GM12878 (cell line): ENCODE data around the gene NUDT5. TPM values are rescaled to one million over a fixed set of nuclear protein-coding genes. Genes with fewer than 3 reads are reported as not detected.

Experiments
- ATAC-seq: fragments of 200-7000 bp; cut with Tn5 transposase; 3 replicates; pipeline ENCODE4 v1.9.1; 2020; ENCODE audit warnings: mild to moderate bottlenecking, moderate library complexity
- BruUV-seq: library from RNA; stranded (reverse); fragments of 400-500 nt; replicated peaks from 2 replicates; lab custom pipeline; 2021; lab: Mats Ljungman, UMichigan
- CTCF ChIA-PET: fragments of 300-600 bp; sonication (Branson Sonifier 250); formaldehyde crosslinking; extraction: SDS; loops from one replicate; lab custom pipeline; 2021; ENCODE audit warnings: inconsistent platforms; lab: Yijun Ruan, JAX
- POLR2A ChIA-PET: fragments of 350-600 bp; formaldehyde crosslinking; extraction: SDS; loops from one replicate; lab custom pipeline; 2021; ENCODE audit warnings: inconsistent platforms; lab: Charles Lee
- RAD21 ChIA-PET: fragments of 300-600 bp; sonication (Branson Sonifier 250); formaldehyde crosslinking; loops from one replicate; lab custom pipeline; 2023; ENCODE audit warnings: antibody characterized with exemption; ENCODE audit not compliant: unreplicated experiment; lab: Charles Lee
- SMC1A ChIA-PET: fragments of 300-600 bp; sonication (Branson Sonifier 250); formaldehyde crosslinking; loops from one replicate; lab custom pipeline; 2023; ENCODE audit not compliant: unreplicated experiment, uncharacterized antibody; lab: Charles Lee
- DNase-seq: peaks from one replicate; pipeline ENCODE4 v3.0.0-alpha.2; 2011; ENCODE audit warnings: low read depth, low spot score
- FAIRE-seq: peaks from 3 replicates; lab custom pipeline; 2011; peaks lifted over from hg19 to GRCh38; lab: Jason Lieb, UNC
- H2AFZ ChIP-seq: 2 replicates; pipeline ENCODE4 v1.6.0; 2011; ENCODE audit warnings: low read depth, low read length, control low read depth; ENCODE audit not compliant: control insufficient read depth
- H3K27ac ChIP-seq: 2 replicates; pipeline ENCODE4 v1.5.1; 2011; ENCODE audit warnings: control low read depth; ENCODE audit not compliant: control insufficient read depth, insufficient read depth
- H3K27me3 ChIP-seq, 2 experiments: replicated peaks in 1 of 2; 2 replicates each; pipeline versions ENCODE4 v1.6.0 to v1.6.1; 2011; ENCODE audit warnings: low read length in 1 of 2; ENCODE audit not compliant: control insufficient read depth in 2 of 2, insufficient read depth in 2 of 2
- H3K36me3 ChIP-seq, 2 experiments: 2 replicates each; pipeline ENCODE4 v1.5.1; 2011; ENCODE audit warnings: low read length in 1 of 2; ENCODE audit not compliant: control insufficient read depth in 2 of 2, insufficient read depth in 2 of 2
- H3K4me1 ChIP-seq: 2 replicates; pipeline ENCODE4 v1.6.1; 2011; ENCODE audit warnings: mild to moderate bottlenecking, low read length, moderate library complexity, mixed read lengths; ENCODE audit not compliant: control insufficient read depth, insufficient read depth
- H3K4me2 ChIP-seq: 2 replicates; pipeline ENCODE4 v1.6.0; 2011; ENCODE audit warnings: control low read depth; ENCODE audit not compliant: control insufficient read depth, insufficient read depth
- H3K4me3 ChIP-seq: fragments of 200-600 bp; sonication (generic); 2 replicates; pipeline ENCODE4 v1.5.1; 2016
- H3K79me2 ChIP-seq: 2 replicates; pipeline ENCODE4 v1.6.0; 2011; ENCODE audit warnings: low read length; ENCODE audit not compliant: control insufficient read depth, insufficient read depth
- H3K9ac ChIP-seq: 2 replicates; pipeline ENCODE4 v1.8.0; 2011; ENCODE audit warnings: low read length, control low read depth, mixed read lengths; ENCODE audit not compliant: control insufficient read depth, insufficient read depth
- H3K9me3 ChIP-seq: replicated peaks from 3 replicates; pipeline ENCODE4 v1.5.1; 2011; ENCODE audit warnings: mild to moderate bottlenecking, low read length; ENCODE audit not compliant: control insufficient read depth, insufficient read depth
- H4K20me1 ChIP-seq: 2 replicates; pipeline ENCODE4 v1.6.0; 2011; ENCODE audit not compliant: control insufficient read depth, insufficient read depth
- EED ChIP-seq: sonication (generic); IDR thresholded peaks from 2 replicates; pipeline ENCODE4 v1.6.1; 2016; ENCODE audit warnings: antibody characterized with exemption, low read depth
- EZH2 ChIP-seq: IDR thresholded peaks from 2 replicates; pipeline ENCODE4 v1.6.1; 2012; ENCODE audit warnings: low read depth, mild to moderate bottlenecking, control low read depth, inconsistent platforms, low read length, borderline replicate concordance; ENCODE audit not compliant: control insufficient read depth
- JUND ChIP-seq: IDR thresholded peaks from 2 replicates; pipeline ENCODE4 v1.6.1; 2012; ENCODE audit warnings: low read depth, mild to moderate bottlenecking, low read length, improper control_type of control experiment, moderate library complexity
- NFXL1 ChIP-seq: fragments of 450-650 bp; IDR thresholded peaks from 2 replicates; pipeline ENCODE4 v1.6.1; 2017; ENCODE audit warnings: antibody characterized with exemption, mild to moderate bottlenecking, borderline replicate concordance
- NFYA ChIP-seq: IDR thresholded peaks from 2 replicates; pipeline ENCODE4 v1.6.1; 2011; ENCODE audit warnings: low read depth, mild to moderate bottlenecking, low read length, improper control_type of control experiment, borderline replicate concordance
- POLR2AphosphoS5 ChIP-seq: IDR thresholded peaks from 2 replicates; pipeline ENCODE4 v1.6.1; 2011; ENCODE audit warnings: mild to moderate bottlenecking, low read length, inconsistent platforms
- SREBF1 ChIP-seq: IDR thresholded peaks from 2 replicates; pipeline ENCODE4 v1.6.1; 2012; ENCODE audit warnings: mild to moderate bottlenecking, low read length
- SUZ12 ChIP-seq: fragments of 200-600 bp; sonication (generic); IDR thresholded peaks from one replicate; pipeline ENCODE4 v1.6.1; 2018; ENCODE audit warnings: antibody characterized with exemption, mild to moderate bottlenecking; ENCODE audit not compliant: unreplicated experiment
- YY1 ChIP-seq: IDR thresholded peaks from 2 replicates; pipeline ENCODE4 v1.6.1; 2011; ENCODE audit warnings: low read depth, mild to moderate bottlenecking, low read length
- WGBS: methylation state at CpG from one replicate; pipeline ENCODE4 v1.1.6; 2016; ENCODE audit warnings: low lambda C conversion rate; ENCODE audit not compliant: insufficient replicate concordance, insufficient coverage; ENCODE audit errors: missing lambda C conversion rate; 5-methylcytosine and 5-hydroxymethylcytosine counted together
- in situ Hi-C: fragments of 300-500 bp; cut with MboI; formaldehyde crosslinking; loops from 9 replicates; pipeline ENCODE4 v1.14.3; 2018; ENCODE audit warnings: mixed read lengths
- intact Hi-C: fragments of 100-400 bp; cut with micrococcal nuclease; formaldehyde crosslinking; loops from one replicate; pipeline ENCODE4 v1.14.2; 2022; ENCODE audit not compliant: unreplicated experiment
- polyA plus RNA-seq, 11 experiments: library from polyadenylated mRNA; depleted of rRNA in 4 of 11; unstranded in 6 of 11; stranded (reverse) in 5 of 11; fragments of >200 nt; fragmentation: Nextera tagmentation in 4 of 11; fragmentation: Illumina TruSeq in 1 of 11; extraction: Ambion mirVana in 4 of 11; extraction: Trizol in 1 of 11; gene quantifications; 1 replicate in 1 of 11; 2 replicates in 10 of 11; pipeline versions ENCODE4 v1.2.1 to v1.2.3, GENCODE V29; 2011 to 2016; ENCODE audit warnings: inconsistent platforms in 2 of 11, missing spikeins in 2 of 11, low read depth in 1 of 11
- total RNA-seq, 4 experiments: library from RNA; depleted of rRNA in 3 of 4; stranded (reverse); fragments of >200 nt in 3 of 4; fragmentation: Illumina TruSeq in 1 of 4; extraction: Trizol in 1 of 4; gene quantifications; 2 replicates each; pipeline versions ENCODE4 v1.2.1 to v1.2.3, GENCODE V29; 2013 to 2021
- TF ChIP-seq, protein P1 (sequence below): fragments of 450-650 bp; IDR thresholded peaks from 2 replicates; pipeline ENCODE4 v1.6.1; 2017; ENCODE audit warnings: mild to moderate bottlenecking

Gene NUDT5
- total and polyA plus RNA-seq, 10 of the 15 experiments (the other 5 are each of a cell fraction or from before 2014, with no cell fraction given): 74.1 to 345 (median 153) TPM

DNA sequence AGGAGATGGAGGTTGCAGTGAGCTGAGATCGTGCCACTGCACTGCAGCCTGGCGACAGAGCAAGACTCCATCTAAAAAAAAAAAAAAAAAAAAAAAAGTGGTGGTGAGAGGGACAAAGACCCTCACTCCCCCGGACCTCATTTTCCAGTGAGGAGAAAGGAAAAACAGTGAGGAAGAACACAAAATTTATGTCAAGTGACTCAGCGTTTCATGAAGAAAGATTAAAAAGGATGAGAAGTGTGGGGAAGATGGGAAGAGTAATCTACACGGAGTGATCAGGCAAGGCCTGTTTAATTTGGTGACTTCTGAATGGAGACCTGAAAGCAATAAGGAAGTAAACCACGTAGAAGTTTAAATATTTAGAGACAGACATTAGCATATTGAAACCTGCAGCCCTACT lies 7.0 kb downstream of the NUDT5 start (continued):
- no peak for TF ChIP-seq EED
- TF ChIP-seq EZH2: no peak

DNA sequence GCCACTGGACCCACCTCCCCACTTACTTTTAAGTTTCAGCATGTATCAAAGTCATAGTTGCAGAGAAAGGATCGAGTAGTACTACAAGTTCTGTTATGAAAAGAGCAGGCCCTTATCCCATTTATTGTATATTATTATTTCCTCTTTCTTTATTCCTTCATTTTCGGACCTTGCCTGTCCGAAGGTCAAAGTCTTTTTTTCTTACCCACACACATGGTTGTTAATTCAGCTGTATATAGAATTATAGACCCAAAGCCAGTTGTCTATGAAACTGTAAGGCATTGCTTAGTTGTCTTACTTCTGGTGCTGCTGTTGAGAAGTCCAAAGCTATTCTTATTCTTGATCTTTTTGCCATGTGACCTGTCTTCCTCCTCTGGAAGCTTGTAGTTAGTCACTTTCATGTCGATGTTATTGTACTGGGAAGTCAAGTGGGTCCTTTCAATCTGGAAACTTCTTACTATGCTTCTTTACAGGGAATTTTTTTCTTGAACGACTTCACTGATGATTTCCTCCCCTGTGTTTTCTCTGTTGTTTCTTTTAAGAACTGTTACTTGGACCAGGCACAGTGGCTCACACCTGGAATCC lies 8.3 kb downstream of the NUDT5 start:
- TF ChIP-seq NFYA: no peak
- TF ChIP-seq, all 136 proteins: peak for 0
- Histone ChIP-seq H2AFZ (no peak overlapping the region), H4K20me1 (no peaks in the 10 kb centered on the region), H3K27me3 (no peaks in the 10 kb centered on the region), H3K79me2 (peaks cover 14% of the 10 kb centered on the region), H3K4me3 (no peak overlapping the region), H3K9me3 (no peaks in the 10 kb centered on the region), H3K4me2 (no peak overlapping the region), H3K9ac (no peak overlapping the region), H3K4me1 (no peaks in the 10 kb centered on the region), H3K36me3 (peaks cover 3 to 8% of the 10 kb centered on the region in 2 experiments), H3K27ac (no peak overlapping the region)
- SMC1A ChIA-PET: interaction anchor here (0.7 to 0.9 kb wide), 2 partner anchors 8 to 47 kb away, joined by 3 read pairs; no protein-coding TSS in a partner anchor
- intact Hi-C loops (no loop called here), in situ Hi-C loops (no loop called here)
- BruUV-seq: no TSS peak
- no peak for DNase-seq
- CTCF ChIA-PET: interaction anchor here (1.2 kb wide), 2 partner anchors 9 to 29 kb away, joined by 3 read pairs; no protein-coding TSS in a partner anchor
- WGBS: 93% methylated on average over 5 of the region's 5 CpGs
- RAD21 ChIA-PET: no interaction called here
- ATAC-seq: no peak
- POLR2A ChIA-PET: no interaction called here
- no peak for FAIRE-seq

DNA sequence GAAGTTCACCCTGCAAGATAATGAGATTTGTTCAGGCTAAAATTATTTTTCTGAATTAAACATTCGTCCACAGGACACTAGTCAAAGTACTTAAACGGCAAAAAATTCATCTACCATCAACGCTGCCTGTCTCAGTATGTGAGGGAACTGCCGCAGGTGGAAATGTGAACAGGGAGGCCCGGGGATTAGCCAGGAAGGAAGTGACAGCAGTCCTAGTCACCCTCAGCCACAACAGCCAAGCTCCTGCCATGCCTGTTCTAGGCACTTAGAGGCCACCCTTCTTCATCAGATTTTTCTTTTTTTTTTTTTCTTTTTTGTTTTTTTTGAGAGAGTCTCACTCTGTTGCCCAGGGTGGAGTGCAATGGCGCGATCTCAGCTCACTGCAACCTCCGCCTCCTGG lies 9.4 kb downstream of the NUDT5 start:
- no peak for FAIRE-seq
- Histone ChIP-seq H2AFZ (no peak overlapping the region), H3K79me2 (peaks cover 7% of the 10 kb centered on the region), H3K9ac (no peak overlapping the region), H3K4me1 (no peaks in the 10 kb centered on the region), H3K27ac (no peak overlapping the region), H3K36me3 (peaks cover 3 to 8% of the 10 kb centered on the region in 2 experiments), H3K4me2 (no peak overlapping the region), H3K4me3 (no peak overlapping the region), H3K27me3 (no peaks in the 10 kb centered on the region), H4K20me1 (no peaks in the 10 kb centered on the region), H3K9me3 (no peaks in the 10 kb centered on the region)
- DNase-seq: no peak
- 76% methylated on average over 8 of the region's 8 CpGs for WGBS
- in situ Hi-C loops: no loop called here
- no TSS peak for BruUV-seq
- RAD21 ChIA-PET: no interaction called here
- CTCF ChIA-PET: no interaction called here
- intact Hi-C loops: no loop called here
- POLR2A ChIA-PET: interaction anchor here (0.7 kb wide), 1 partner anchor 185 kb away, joined by 5 read pairs; no protein-coding TSS in a partner anchor
- no peak for ATAC-seq
- SMC1A ChIA-PET: no interaction called here
- no peak for TF ChIP-seq SREBF1
- TF ChIP-seq SUZ12: no peak
- TF ChIP-seq NFXL1: no peak
- no peak for TF ChIP-seq POLR2AphosphoS5
- TF ChIP-seq YY1: no peak
- no peak for TF ChIP-seq JUND
- TF ChIP-seq, protein P1, sequence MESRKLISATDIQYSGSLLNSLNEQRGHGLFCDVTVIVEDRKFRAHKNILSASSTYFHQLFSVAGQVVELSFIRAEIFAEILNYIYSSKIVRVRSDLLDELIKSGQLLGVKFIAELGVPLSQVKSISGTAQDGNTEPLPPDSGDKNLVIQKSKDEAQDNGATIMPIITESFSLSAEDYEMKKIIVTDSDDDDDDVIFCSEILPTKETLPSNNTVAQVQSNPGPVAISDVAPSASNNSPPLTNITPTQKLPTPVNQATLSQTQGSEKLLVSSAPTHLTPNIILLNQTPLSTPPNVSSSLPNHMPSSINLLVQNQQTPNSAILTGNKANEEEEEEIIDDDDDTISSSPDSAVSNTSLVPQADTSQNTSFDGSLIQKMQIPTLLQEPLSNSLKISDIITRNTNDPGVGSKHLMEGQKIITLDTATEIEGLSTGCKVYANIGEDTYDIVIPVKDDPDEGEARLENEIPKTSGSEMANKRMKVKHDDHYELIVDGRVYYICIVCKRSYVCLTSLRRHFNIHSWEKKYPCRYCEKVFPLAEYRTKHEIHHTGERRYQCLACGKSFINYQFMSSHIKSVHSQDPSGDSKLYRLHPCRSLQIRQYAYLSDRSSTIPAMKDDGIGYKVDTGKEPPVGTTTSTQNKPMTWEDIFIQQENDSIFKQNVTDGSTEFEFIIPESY: no peak
